H1 (cell line): Measurements from ENCODE around the gene DSTN. TPM values are rescaled to one million over a fixed set of nuclear protein-coding genes. Genes with fewer than 3 reads are reported as not detected.

Experiments
- CTCF ChIA-PET: fragments of 300-600 bp; sonication (Branson Sonifier 250); formaldehyde crosslinking; loops from one replicate; lab custom pipeline; 2021; ENCODE audit not compliant: partially characterized antibody; lab: Charles Lee
- POLR2A ChIA-PET: fragments of 300-600 bp; sonication (Branson Sonifier 250); formaldehyde crosslinking; loops from one replicate; lab custom pipeline; 2021; ENCODE audit warnings: inconsistent platforms; ENCODE audit not compliant: partially characterized antibody; lab: Charles Lee
- DNase-seq, 2 experiments: peaks; one replicate each; pipeline versions ENCODE4 v3.0.0 to v3.0.0-alpha.2; 2010 to 2022; ENCODE audit warnings: low spot score in 2 of 2, low read depth in 1 of 2, mixed read lengths in 1 of 2
- FAIRE-seq: peaks from 2 replicates; lab custom pipeline; 2011; peaks lifted over from hg19 to GRCh38; lab: Jason Lieb, UNC
- H2AFZ ChIP-seq: 2 replicates; pipeline ENCODE4 v1.8.1; 2012; ENCODE audit warnings: low read length, inconsistent platforms
- H2AK5ac ChIP-seq: 2 replicates; pipeline ENCODE4 v1.6.1; 2013; ENCODE audit warnings: low read depth, low read length
- H2BK120ac ChIP-seq: replicated peaks from 2 replicates; pipeline ENCODE3; 2013; ENCODE audit warnings: low read depth, low read length, inconsistent platforms
- H2BK12ac ChIP-seq: 2 replicates; pipeline ENCODE4 v1.6.1; 2013; ENCODE audit warnings: low read depth, low read length
- H2BK15ac ChIP-seq: 2 replicates; pipeline ENCODE4 v1.6.1; 2013; ENCODE audit warnings: low read length
- H2BK20ac ChIP-seq: 2 replicates; pipeline ENCODE4 v1.6.1; 2013; ENCODE audit warnings: low read length
- H2BK5ac ChIP-seq: 2 replicates; pipeline ENCODE4 v1.6.1; 2013; ENCODE audit warnings: low read depth, low read length
- H3K14ac ChIP-seq: 2 replicates; pipeline ENCODE4 v1.6.1; 2013; ENCODE audit warnings: inconsistent platforms; ENCODE audit not compliant: insufficient read length
- H3K18ac ChIP-seq: 2 replicates; pipeline ENCODE4 v1.6.1; 2013; ENCODE audit warnings: low read length; ENCODE audit errors: extremely low read depth
- H3K23ac ChIP-seq: 2 replicates; pipeline ENCODE4 v1.6.1; 2013; ENCODE audit warnings: inconsistent platforms; ENCODE audit not compliant: insufficient read length
- H3K23me2 ChIP-seq: 2 replicates; pipeline ENCODE4 v1.6.1; 2013; ENCODE audit warnings: low read depth, low read length
- H3K27ac ChIP-seq: 2 replicates; pipeline ENCODE4 v1.6.1; 2011; ENCODE audit warnings: low read depth, low read length, inconsistent platforms
- H3K27me3 ChIP-seq, 4 experiments: replicated peaks in 1 of 4; 1 replicate in 1 of 4; 2 replicates in 3 of 4; pipeline versions ENCODE4 v1.6.1 to v1.8.1; 2011 to 2013; ENCODE audit warnings: low read length in 3 of 4, mild to moderate bottlenecking in 3 of 4, inconsistent platforms in 2 of 4, mixed read lengths in 2 of 4, moderate library complexity in 1 of 4; ENCODE audit not compliant: control insufficient read depth in 3 of 4, insufficient read depth in 3 of 4; ENCODE audit errors: extremely low read depth in 1 of 4
- H3K36me3 ChIP-seq, 4 experiments: 2 replicates each; pipeline versions ENCODE4 v1.6.1 to v1.8.1; 2011 to 2013; ENCODE audit warnings: mild to moderate bottlenecking in 4 of 4, low read length in 3 of 4, moderate library complexity in 2 of 4, control low read depth in 1 of 4, inconsistent platforms in 1 of 4; ENCODE audit not compliant: insufficient read depth in 4 of 4, control insufficient read depth in 2 of 4
- H3K4ac ChIP-seq: replicated peaks from 2 replicates; pipeline ENCODE3; 2013; ENCODE audit warnings: low read length, low read depth, mixed read lengths, inconsistent platforms; ENCODE audit not compliant: insufficient read length
- H3K4me1 ChIP-seq, 4 experiments: replicated peaks in 1 of 4; 1 replicate in 1 of 4; 2 replicates in 3 of 4; pipeline versions ENCODE4 v1.6.1 to v1.8.1; 2011 to 2013; ENCODE audit warnings: low read length in 3 of 4, inconsistent platforms in 2 of 4, mixed read lengths in 1 of 4; ENCODE audit not compliant: insufficient read depth in 4 of 4, control insufficient read depth in 3 of 4
- H3K4me2 ChIP-seq, 2 experiments: 2 replicates each; pipeline versions ENCODE4 v1.6.1 to v1.8.1; 2011 to 2013; ENCODE audit warnings: low read depth in 2 of 2, low read length in 2 of 2, control low read depth in 1 of 2, inconsistent platforms in 1 of 2, mild to moderate bottlenecking in 1 of 2; ENCODE audit not compliant: insufficient read depth in 1 of 2
- H3K4me3 ChIP-seq, 4 experiments: fragments of 200-600, 300-600 bp in 1 of 4; sonication (generic), shearing (Covaris generic), sonication (Bioruptor Twin) in 1 of 4; 2 replicates each; pipeline versions ENCODE4 v1.5.1 to v1.8.1; 2011 to 2016; ENCODE audit warnings: low read length in 4 of 4, low read depth in 3 of 4, control low read depth in 2 of 4, inconsistent platforms in 2 of 4, mild to moderate bottlenecking in 2 of 4, mixed read lengths in 1 of 4, moderate library complexity in 1 of 4; ENCODE audit not compliant: insufficient read depth in 2 of 4; ENCODE audit errors: extremely low read depth in 1 of 4
- H3K56ac ChIP-seq: replicated peaks from 2 replicates; pipeline ENCODE3; 2013; ENCODE audit warnings: low read depth, mild to moderate bottlenecking, mixed read lengths, low read length, inconsistent platforms; ENCODE audit not compliant: insufficient read length
- H3K79me1 ChIP-seq: 2 replicates; pipeline ENCODE4 v1.6.1; 2013; ENCODE audit warnings: low read depth, low read length, control low read depth
- H3K79me2 ChIP-seq, 2 experiments: 2 replicates each; pipeline versions ENCODE4 v1.6.1 to v1.8.1; 2012 to 2013; ENCODE audit warnings: low read length in 2 of 2, mild to moderate bottlenecking in 2 of 2, inconsistent platforms in 1 of 2; ENCODE audit not compliant: insufficient read depth in 2 of 2, control insufficient read depth in 1 of 2
- H3K9ac ChIP-seq, 4 experiments: replicated peaks in 1 of 4; 1 replicate in 1 of 4; 2 replicates in 3 of 4; pipeline versions ENCODE4 v1.6.1 to v1.8.1; 2011 to 2013; ENCODE audit warnings: low read depth in 3 of 4, low read length in 3 of 4, control low read depth in 2 of 4, mild to moderate bottlenecking in 2 of 4, moderate library complexity in 2 of 4, inconsistent platforms in 1 of 4; ENCODE audit errors: extremely low read depth in 1 of 4
- H3K9me3 ChIP-seq, 2 experiments: 2 replicates each; pipeline versions ENCODE4 v1.6.1 to v1.8.1; 2012 to 2013; ENCODE audit warnings: mild to moderate bottlenecking in 2 of 2, moderate library complexity in 2 of 2, control low read depth in 1 of 2, inconsistent platforms in 1 of 2, low read depth in 1 of 2, low read length in 1 of 2, mixed read lengths in 1 of 2; ENCODE audit not compliant: insufficient read depth in 2 of 2
- H4K20me1 ChIP-seq, 2 experiments: replicated peaks in 1 of 2; 2 replicates each; pipeline versions ENCODE3 to v1.8.1; 2011 to 2013; ENCODE audit warnings: inconsistent platforms in 2 of 2, low read length in 2 of 2, mild to moderate bottlenecking in 1 of 2; ENCODE audit not compliant: insufficient read depth in 2 of 2, control insufficient read depth in 1 of 2
- H4K5ac ChIP-seq: 2 replicates; pipeline ENCODE4 v1.6.1; 2013; ENCODE audit warnings: low read length, low read depth, mixed read lengths, inconsistent platforms; ENCODE audit not compliant: insufficient read length
- H4K8ac ChIP-seq: 2 replicates; pipeline ENCODE4 v1.8.0; 2013; ENCODE audit warnings: mild to moderate bottlenecking, moderate library complexity, low read length, inconsistent platforms; ENCODE audit not compliant: insufficient read depth; ENCODE audit errors: extremely low read depth
- H4K91ac ChIP-seq: replicated peaks from 2 replicates; pipeline ENCODE3; 2013; ENCODE audit warnings: low read length, mixed read lengths, inconsistent platforms; ENCODE audit not compliant: insufficient read length
- ASH2L ChIP-seq: fragments of 200-600, 300-600 bp; sonication (generic); IDR thresholded peaks from one replicate; pipeline ENCODE4 v1.7.1; 2017; ENCODE audit warnings: low read length
- CBX8 ChIP-seq: fragments of 300-800, 300-1000 bp; sonication (generic); IDR thresholded peaks from 2 replicates; pipeline ENCODE4 v1.7.1; 2016; ENCODE audit warnings: low read depth, low read length, borderline replicate concordance
- POU5F1 ChIP-seq: IDR thresholded peaks from 2 replicates; pipeline ENCODE4 v1.6.1; 2011; ENCODE audit warnings: low read depth, mild to moderate bottlenecking, low read length, moderate library complexity
- RNF2 ChIP-seq: fragments of 200-900, 300-1000 bp; sonication (generic); IDR thresholded peaks from 2 replicates; pipeline ENCODE4 v1.7.1; 2016; ENCODE audit warnings: borderline replicate concordance, low read depth, mild to moderate bottlenecking, antibody characterized with exemption, low read length; ENCODE audit not compliant: poor library complexity, severe bottlenecking; ENCODE audit errors: missing control alignments
- WGBS, 2 experiments: shearing (Covaris generic) in 1 of 2; methylation state at CpG; one replicate each; pipeline versions ENCODE4 v1.1.6 to v1.1.7; 2013 to 2015; ENCODE audit warnings: low lambda C conversion rate in 2 of 2, mixed read lengths in 2 of 2, inconsistent platforms in 1 of 2, low coverage in 1 of 2, missing lambda C conversion rate in 1 of 2; ENCODE audit not compliant: insufficient replicate concordance in 2 of 2, insufficient coverage in 1 of 2, insufficient read length in 1 of 2; ENCODE audit errors: extremely low coverage in 1 of 2, missing lambda C conversion rate in 1 of 2; 5-methylcytosine and 5-hydroxymethylcytosine counted together
- polyA plus RNA-seq, 7 experiments: library from polyadenylated mRNA; depleted of rRNA in 3 of 7; stranded (reverse) in 5 of 7; unstranded in 2 of 7; fragments of >200 nt in 5 of 7; fragments of 200-250 nt in 2 of 7; gene quantifications; 1 replicate in 5 of 7; 2 replicates in 1 of 7; 4 replicates in 1 of 7; pipeline versions ENCODE4 v1.2.1 to v1.2.3, GENCODE V29; 2011 to 2013; ENCODE audit warnings: missing spikeins in 2 of 7, mixed read lengths in 2 of 7
- total RNA-seq: library from RNA; stranded (reverse); fragmentation: NEBNext Ultra II Directional; extraction: Animal tissue kit (Norgen Biotek cat#: 25700); gene quantifications from 2 replicates; pipeline ENCODE4 v1.2.1, GENCODE V29; 2021

The DSTN gene
- total and polyA plus RNA-seq, 2 of the 8 experiments (the other 6 are each of a cell fraction or from before 2014, with no cell fraction given) = 43.3 to 208 TPM

DNA sequence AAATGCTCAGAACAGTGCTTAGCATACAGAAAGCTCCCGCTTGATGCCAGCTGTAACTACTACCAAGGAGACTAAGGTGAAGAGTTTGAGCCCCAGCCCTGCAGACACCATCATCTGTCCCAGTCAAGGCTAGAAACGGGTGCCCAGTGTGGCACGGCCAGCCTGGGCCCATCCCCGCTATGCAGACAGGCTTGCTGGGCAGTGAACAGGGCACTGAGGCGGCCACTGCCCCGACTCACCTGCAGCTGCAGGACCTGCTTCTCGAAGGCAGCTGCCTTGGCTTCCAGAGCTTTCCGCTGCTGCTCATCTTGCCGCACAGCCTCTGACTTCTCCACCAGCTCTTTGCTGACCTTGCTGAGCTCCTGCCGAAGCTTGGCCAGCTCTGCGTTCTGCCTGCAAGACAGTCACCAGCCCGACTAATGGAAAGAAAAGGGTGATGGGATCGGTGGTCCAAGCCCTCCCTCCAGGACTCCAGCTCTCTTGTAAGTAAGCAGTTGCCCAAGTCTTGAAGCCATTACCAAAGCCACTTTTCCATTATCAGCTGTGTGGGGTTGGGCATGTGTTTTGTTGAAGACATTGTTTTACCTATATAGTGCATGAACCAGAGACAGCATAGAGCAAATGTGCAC, 63.5 kb downstream of the DSTN start:
- H3K36me3 ChIP-seq = peaks cover 17 to 36% (median 35%) of the 10 kb centered on the region in 4 experiments
- no peak overlapping the region for H3K27ac ChIP-seq
- TF ChIP-seq RNF2 (no peak), ASH2L (no peak), CBX8 (no peak), POU5F1 (no peak)
- no peak overlapping the region for H3K4me2 ChIP-seq
- H3K27me3 ChIP-seq = no peaks in the 10 kb centered on the region
- no peak overlapping the region for H2BK15ac ChIP-seq
- peaks cover 7% of the 10 kb centered on the region for H3K79me1 ChIP-seq
- H4K8ac ChIP-seq = no peak overlapping the region
- no peaks in the 10 kb centered on the region for H3K9me3 ChIP-seq
- ChIA-PET CTCF (interaction anchor here (1.0 to 8.3 kb wide), 5 partner anchors 8 to 363 kb away, joined by 3 to 95 read pairs (median 3); no protein-coding TSS in a partner anchor), POLR2A (interaction anchor here (1.9 kb wide), 1 partner anchor 8 kb away, joined by 6 read pairs; no protein-coding TSS in a partner anchor)
- no peak overlapping the region for H3K4me3 ChIP-seq
- no peak overlapping the region; the same call in 1 of the 2 replicates for H2BK5ac ChIP-seq
- H2AFZ ChIP-seq = no peak overlapping the region
- no peaks in the 10 kb centered on the region; a peak in 1 of 4 replicates for H3K79me2 ChIP-seq
- no peak overlapping the region for H3K9ac ChIP-seq
- H3K4me1 ChIP-seq = peaks cover 0 to 7% (median 3%) of the 10 kb centered on the region in 4 experiments; a peak in 3 of 7 replicates
- no peak overlapping the region for H4K5ac ChIP-seq
- H2BK12ac ChIP-seq = no peak overlapping the region
- H4K20me1 ChIP-seq = peaks cover 4 to 17% of the 10 kb centered on the region in 2 experiments
- H3K4ac ChIP-seq = no peak overlapping the region
- H3K23me2 ChIP-seq = no peaks in the 10 kb centered on the region
- no peak overlapping the region for H2AK5ac ChIP-seq
- DNase-seq = no peak
- WGBS, 2 experiments = 87% methylated on average over 13 of the region's 13 CpGs; no CpG with 5 or more reads in 1 of the 2 experiments
- H2BK120ac ChIP-seq = no peak overlapping the region
- H3K18ac ChIP-seq = no peak overlapping the region
- H3K56ac ChIP-seq = no peak overlapping the region
- H4K91ac ChIP-seq = no peak overlapping the region
- H3K14ac ChIP-seq = no peak overlapping the region
- H2BK20ac ChIP-seq = no peak overlapping the region
- no peak overlapping the region for H3K23ac ChIP-seq
- FAIRE-seq = no peak
